Adrenal gland (tissue), 5 donors: ENCODE measurements around the gene AIF1L.

Experiments used
- POLR2A ChIP-seq, 2 donors: fragments of 450-650 bp; IDR thresholded peaks; one replicate each; pipeline ENCODE4 v1.6.1; 2017; ENCODE audit warnings: antibody characterized with exemption in 2 of 2, mild to moderate bottlenecking in 2 of 2, moderate library complexity in 1 of 2
- TF ChIP-seq, protein P1 (sequence below), 6 experiments: fragments of 450-650 bp in 4 of 6; fragments of 200-600 bp in 2 of 6; sonication (generic) in 1 of 6; IDR thresholded peaks; 1 replicate in 5 of 6; 2 replicates in 1 of 6; pipeline versions ENCODE4 v1.5.1 to v1.8.0; 2016 to 2021; ENCODE audit warnings: antibody characterized with exemption in 6 of 6, mild to moderate bottlenecking in 2 of 6, moderate library complexity in 1 of 6
- donor health status: DM: no; HTN: no; CAD: no.

DNA sequence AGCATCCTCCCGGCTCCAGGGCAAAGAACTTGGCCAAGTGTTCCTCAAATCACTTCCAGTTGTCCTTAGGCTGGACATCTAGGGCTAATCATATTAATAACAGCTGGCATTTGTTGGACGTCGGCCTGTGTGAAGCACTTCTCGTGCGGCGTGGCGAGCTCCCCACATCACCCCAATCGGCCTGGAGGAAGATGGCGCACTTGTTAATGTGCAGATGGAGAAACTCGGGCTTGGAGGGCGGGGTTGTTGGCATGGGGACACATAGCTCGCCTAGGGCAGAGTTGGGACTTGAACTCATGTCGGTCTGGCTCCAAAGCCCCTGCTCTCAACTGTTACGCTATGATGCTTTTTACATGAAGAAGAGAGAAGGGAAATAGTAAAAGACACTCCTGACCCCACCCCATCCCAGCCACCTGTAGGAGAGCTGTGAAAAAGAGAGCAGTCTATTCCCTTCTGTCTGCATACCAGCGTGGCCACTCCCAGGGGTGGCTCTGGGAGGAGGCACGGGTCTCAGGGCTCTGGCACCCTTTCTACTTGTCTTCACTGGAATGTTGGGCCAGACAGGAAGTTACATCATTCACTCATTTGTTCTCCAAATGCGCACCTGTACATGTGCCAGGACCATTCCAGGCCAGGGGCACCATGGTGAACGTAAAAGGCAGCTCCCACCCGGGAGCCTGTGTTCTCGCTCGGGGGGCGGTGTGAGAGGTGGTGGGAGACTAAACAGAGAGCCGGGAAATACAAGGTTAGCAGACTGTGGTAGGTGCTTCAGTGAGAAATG, 16.2 kb downstream of the AIF1L start:
- TF ChIP-seq, protein P1, sequence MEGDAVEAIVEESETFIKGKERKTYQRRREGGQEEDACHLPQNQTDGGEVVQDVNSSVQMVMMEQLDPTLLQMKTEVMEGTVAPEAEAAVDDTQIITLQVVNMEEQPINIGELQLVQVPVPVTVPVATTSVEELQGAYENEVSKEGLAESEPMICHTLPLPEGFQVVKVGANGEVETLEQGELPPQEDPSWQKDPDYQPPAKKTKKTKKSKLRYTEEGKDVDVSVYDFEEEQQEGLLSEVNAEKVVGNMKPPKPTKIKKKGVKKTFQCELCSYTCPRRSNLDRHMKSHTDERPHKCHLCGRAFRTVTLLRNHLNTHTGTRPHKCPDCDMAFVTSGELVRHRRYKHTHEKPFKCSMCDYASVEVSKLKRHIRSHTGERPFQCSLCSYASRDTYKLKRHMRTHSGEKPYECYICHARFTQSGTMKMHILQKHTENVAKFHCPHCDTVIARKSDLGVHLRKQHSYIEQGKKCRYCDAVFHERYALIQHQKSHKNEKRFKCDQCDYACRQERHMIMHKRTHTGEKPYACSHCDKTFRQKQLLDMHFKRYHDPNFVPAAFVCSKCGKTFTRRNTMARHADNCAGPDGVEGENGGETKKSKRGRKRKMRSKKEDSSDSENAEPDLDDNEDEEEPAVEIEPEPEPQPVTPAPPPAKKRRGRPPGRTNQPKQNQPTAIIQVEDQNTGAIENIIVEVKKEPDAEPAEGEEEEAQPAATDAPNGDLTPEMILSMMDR (IDR thresholded peaks at IDR 0.05) = no peak
- no peak for TF ChIP-seq POLR2A (IDR thresholded peaks at IDR 0.05)
